ENCODE measurements around the gene TUBB4A.

- no peak for TF ChIP-seq CTCF (conservative IDR thresholded peaks at IDR 0.05; ENCODE audit: low read length)
- TF ChIP-seq EZH2phosphoT487 (IDR thresholded peaks at IDR 0.05; ENCODE audit: borderline replicate concordance), result no peak
Measured at GRCh38 chr19:6489278-6490061, 12.6 kb downstream of the TUBB4A start.
